ENCODE measurements around the gene UBQLN3. TPM values are rescaled to one million over a fixed set of nuclear protein-coding genes. Genes with fewer than 3 reads are reported as not detected.
A peak's percentile ranks its signal among the peaks of the same experiment; 100 is the strongest.

UBQLN3 gene
- total RNA-seq, 2 donors from 2014 or later: 0.10 to 0.25 TPM

DNA sequence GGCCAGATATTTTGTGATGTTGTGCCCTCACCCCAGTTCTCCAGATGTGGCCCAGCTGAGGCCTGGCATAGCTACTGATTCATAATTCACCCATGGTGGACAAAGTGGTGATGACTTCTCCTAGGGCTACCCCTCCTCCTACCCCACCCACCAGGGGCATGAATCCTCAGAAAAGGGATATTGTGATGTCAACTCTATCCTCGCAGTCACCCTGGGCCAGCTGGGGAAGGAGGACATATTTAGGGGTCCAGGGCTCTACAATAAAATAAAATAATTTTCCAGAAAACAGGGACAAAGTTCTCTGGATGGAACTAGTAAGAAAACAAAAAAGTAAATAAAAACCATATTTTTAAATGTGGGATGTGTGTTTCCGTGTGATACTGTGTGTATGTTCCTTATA is 6.8 kb upstream of the UBQLN3 start, which contains the start of gene UBQLNL:
UBQLNL (minus strand) TSS at position 101 of the 400 bp plus-strand sequence. CDS start 258 bp downstream, outside the sequence.
- Mint-ChIP-seq H3K36me3 (no peaks in the 10 kb centered on the region), H3K27ac (no peak within 1 kb of the TSS), H3K9me3 (no peaks in the 10 kb centered on the region)
- DNase-seq (ENCODE audit: low spot score in 2 of 2) (no peak), ATAC-seq (no peak)

GRCh38 chr11:5514841-5515240 is 5.1 kb upstream of the UBQLN3 start:
- Mint-ChIP-seq H3K27ac (no peak overlapping the region), H3K9me3 (no peaks in the 10 kb centered on the region), H3K36me3 (no peaks in the 10 kb centered on the region)
- ATAC-seq (no peak), DNase-seq (ENCODE audit: low spot score in 2 of 2) (no peak)

GRCh38 chr11:5508605-5509004 is 1.2 kb downstream of the UBQLN3 start:
- Mint-ChIP-seq H3K36me3 (no peaks in the 10 kb centered on the region), H3K9me3 (no peaks in the 10 kb centered on the region), H3K27ac (no peak overlapping the region)
- DNase-seq (ENCODE audit: low spot score in 2 of 2): no peak
- ATAC-seq: no peak

- DNase-seq (ENCODE audit: low spot score in 2 of 2): no peak
- Mint-ChIP-seq H3K9me3 (no peaks in the 10 kb centered on the region), H3K27ac (no peak overlapping the region), H3K36me3 (no peaks in the 10 kb centered on the region)
- ATAC-seq: no peak
Measured at GRCh38 chr11:5507933-5508305, 1.8 kb downstream of the UBQLN3 start.

- no peak overlapping the region for H3K27ac Mint-ChIP-seq
- no peaks in the 10 kb centered on the region for H3K36me3 Mint-ChIP-seq
- DNase-seq (ENCODE audit: low spot score in 2 of 2): no peak
- ATAC-seq: no peak
- no peaks in the 10 kb centered on the region for H3K9me3 Mint-ChIP-seq
Measured at GRCh38 chr11:5507177-5507932, 2.4 kb downstream of the UBQLN3 start.

DNA sequence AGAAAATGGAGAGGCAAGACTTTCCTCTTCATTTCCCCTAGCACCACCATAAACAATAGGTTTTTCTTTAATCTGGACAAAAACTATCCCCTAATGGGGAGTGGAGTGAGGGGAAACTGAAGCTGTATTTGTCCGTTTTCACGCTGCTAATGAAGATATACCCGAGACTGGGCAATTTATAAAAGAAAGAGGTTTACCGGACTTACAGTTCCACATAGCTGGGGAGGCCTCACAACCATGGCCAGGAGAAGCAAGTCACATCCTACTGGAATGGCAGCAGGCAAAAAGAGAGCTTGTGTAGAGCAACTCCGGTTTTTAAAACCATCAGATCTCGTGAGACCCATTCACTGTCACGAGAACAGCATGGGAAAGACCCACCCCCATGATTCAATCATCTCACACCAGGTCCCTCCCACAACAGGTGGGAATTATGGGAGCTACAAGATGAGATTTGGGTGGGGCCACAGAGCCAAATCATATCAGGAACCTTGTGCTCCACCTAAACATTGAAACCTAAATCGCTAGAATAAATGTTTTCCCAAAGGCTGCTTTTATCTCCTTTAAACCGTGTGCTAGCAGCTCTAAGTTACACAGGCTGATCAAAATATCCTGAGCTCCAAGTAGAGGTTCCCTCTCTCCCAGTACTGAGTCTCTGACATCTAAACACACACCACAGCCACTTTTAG is 4.3 kb downstream of the UBQLN3 start:
- ATAC-seq (no peak), DNase-seq (ENCODE audit: low spot score in 2 of 2) (no peak)
- Mint-ChIP-seq H3K36me3 (no peaks in the 10 kb centered on the region), H3K27ac (no peak overlapping the region), H3K9me3 (no peaks in the 10 kb centered on the region)

GRCh38 chr11:5504403-5504921 is 5.3 kb downstream of the UBQLN3 start:
- H3K9me3 Mint-ChIP-seq: no peaks in the 10 kb centered on the region
- no peak overlapping the region for H3K27ac Mint-ChIP-seq
- no peaks in the 10 kb centered on the region for H3K36me3 Mint-ChIP-seq
- DNase-seq (ENCODE audit: low spot score in 2 of 2) (no peak), ATAC-seq (no peak)

DNA sequence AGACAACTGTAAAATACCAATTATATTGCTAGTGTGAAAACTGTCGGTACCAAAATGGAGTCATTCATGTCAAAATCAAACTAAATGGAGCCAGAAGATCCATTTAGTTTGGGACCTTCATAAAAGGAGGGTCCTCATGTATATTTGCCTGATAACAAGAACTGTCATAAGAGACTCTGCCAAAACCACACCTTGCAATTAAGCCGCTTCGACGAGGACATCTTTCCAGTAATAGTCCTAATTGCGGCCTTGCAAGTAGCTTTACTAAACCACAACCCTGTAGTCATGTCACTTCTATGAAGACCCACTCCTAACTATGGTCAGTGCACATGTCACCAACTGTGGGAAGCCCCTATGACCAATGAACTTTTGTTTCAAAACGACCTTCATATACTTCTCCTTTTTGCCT is 9.4 kb downstream of the UBQLN3 start:
- H3K27ac Mint-ChIP-seq: no peak overlapping the region
- ATAC-seq (no peak), DNase-seq (ENCODE audit: low spot score in 2 of 2) (no peak)
- no peaks in the 10 kb centered on the region for H3K36me3 Mint-ChIP-seq
- H3K9me3 Mint-ChIP-seq: no peaks in the 10 kb centered on the region

- ATAC-seq: no peak
- H3K9me3 Mint-ChIP-seq: no peaks in the 10 kb centered on the region
- no peak overlapping the region for H3K27ac Mint-ChIP-seq
- no peaks in the 10 kb centered on the region for H3K36me3 Mint-ChIP-seq
- no peak for DNase-seq (ENCODE audit: low spot score in 2 of 2)
Measured at GRCh38 chr11:5499671-5500070, 10.1 kb downstream of the UBQLN3 start.

DNA sequence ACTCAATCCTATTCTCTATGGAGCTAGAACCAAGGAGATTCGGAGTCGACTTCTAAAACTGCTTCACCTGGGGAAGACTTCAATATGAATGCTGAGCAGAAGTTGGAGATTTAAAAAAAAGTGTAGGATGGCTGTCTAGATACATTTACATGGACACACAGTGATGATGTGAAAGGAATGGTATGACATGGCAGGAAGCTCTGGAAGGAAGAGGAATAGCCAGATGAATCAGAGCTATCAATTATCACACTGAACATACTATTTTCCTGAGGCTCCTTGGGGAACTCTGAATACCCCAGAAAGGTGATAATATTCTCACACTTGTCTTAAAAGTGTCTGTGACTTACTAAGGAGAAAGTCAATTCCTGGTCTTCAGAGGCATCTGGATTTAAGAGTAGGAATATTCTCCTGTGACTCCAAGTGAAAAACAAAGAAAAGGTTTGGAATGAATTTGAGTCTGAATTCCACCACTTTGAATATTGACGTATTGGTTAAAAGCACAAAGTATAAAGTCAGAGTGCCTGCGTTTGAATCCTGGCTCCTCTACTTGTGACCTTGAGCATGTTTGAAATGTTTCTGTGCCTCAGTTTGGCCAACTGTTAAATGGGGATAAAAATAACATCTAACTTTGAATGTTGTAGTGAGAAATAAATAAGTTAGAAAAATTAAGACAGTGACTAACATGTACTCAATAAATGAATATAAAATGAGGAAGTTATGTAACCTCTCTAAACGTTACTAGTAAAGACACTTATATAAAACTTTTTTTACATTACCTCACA is 20.0 kb downstream of the UBQLN3 start:
- no peak overlapping the region for H3K27ac Mint-ChIP-seq
- H3K36me3 Mint-ChIP-seq: no peaks in the 10 kb centered on the region
- no peaks in the 10 kb centered on the region for H3K9me3 Mint-ChIP-seq
- ATAC-seq (no peak), DNase-seq (ENCODE audit: low spot score in 2 of 2) (no peak)

- no peaks in the 10 kb centered on the region for H3K9me3 Mint-ChIP-seq
- H3K27ac Mint-ChIP-seq: no peak overlapping the region
- H3K36me3 Mint-ChIP-seq: no peaks in the 10 kb centered on the region
- no peak for DNase-seq (ENCODE audit: low spot score in 2 of 2)
- ATAC-seq: no peak
Measured at GRCh38 chr11:5488798-5489399, 20.9 kb downstream of the UBQLN3 start.

GRCh38 chr11:5488385-5488784 is 21.4 kb downstream of the UBQLN3 start, which contains the start of gene OR52D1:
Gene OR52D1, plus strand, starts transcription at chr11:5488685. Its CDS starts 22 bp downstream, at chr11:5488707.
- Mint-ChIP-seq H3K9me3 (no peaks in the 10 kb centered on the region), H3K36me3 (no peaks in the 10 kb centered on the region), H3K27ac (no peak within 1 kb of the TSS)
- no peak for DNase-seq (ENCODE audit: low spot score in 2 of 2)
- ATAC-seq: no peak

DNA sequence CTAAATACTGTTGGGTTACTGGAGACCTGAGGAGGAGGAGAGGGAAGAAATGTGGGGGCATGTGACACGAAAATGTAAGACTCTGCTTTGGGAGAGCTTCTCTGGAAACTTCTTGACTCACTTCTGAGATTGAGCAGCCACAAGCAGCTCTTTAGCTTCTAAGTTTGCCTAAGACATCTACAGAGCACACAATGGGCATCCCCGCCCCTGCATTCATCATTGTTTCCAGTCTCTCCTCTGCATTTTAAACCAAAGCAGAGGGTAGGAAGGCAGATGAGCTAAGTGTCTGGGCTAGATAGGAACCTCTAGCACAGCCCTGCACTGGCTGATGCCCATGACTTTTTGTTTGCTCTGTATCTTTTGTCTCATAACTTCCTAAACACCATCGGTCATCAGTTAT is 23.3 kb downstream of the UBQLN3 start:
- Mint-ChIP-seq H3K9me3 (no peaks in the 10 kb centered on the region), H3K27ac (no peak overlapping the region), H3K36me3 (no peaks in the 10 kb centered on the region)
- DNase-seq (ENCODE audit: low spot score in 2 of 2) (no peak), ATAC-seq (peak; percentile 31 to 76)

GRCh38 chr11:5486003-5486402 is 23.8 kb downstream of the UBQLN3 start:
- Mint-ChIP-seq H3K27ac (no peak overlapping the region), H3K36me3 (no peaks in the 10 kb centered on the region), H3K9me3 (no peaks in the 10 kb centered on the region)
- no peak for DNase-seq (ENCODE audit: low spot score in 2 of 2)
- ATAC-seq: no peak

DNA sequence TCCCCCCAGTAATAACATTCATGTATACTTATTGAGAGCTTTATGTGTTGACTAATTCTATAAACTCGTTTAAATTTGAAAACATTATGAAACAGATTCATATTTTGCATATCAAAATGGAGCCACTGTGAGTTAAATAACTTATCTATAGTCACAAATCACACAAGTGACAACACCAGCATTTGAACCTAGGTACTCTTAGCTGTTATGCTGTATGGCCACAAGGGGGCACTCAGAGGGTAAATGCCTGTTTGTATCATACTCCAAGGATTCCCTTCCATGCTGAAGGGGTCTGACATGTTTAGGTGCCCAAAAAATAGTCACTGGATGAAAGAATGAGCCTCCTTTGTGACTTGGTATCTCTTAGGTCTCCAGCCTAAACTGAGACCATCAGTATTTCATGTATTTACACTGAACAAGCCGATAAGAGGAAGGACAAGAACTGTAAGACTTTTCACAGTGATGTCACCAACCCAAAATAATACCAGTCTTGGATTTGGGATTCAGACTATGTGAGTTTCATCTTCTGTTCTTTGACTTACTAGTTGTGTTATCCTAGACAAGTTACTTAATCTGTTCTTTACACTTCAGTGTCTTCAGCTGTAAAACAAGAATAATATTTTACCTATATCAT is 33.5 kb downstream of the UBQLN3 start:
- ATAC-seq (peak; percentile 58 to 62), DNase-seq (ENCODE audit: low spot score in 2 of 2) (peak in 1 of 2 donors; percentile 38)
- Mint-ChIP-seq H3K27ac (no peak overlapping the region), H3K9me3 (no peaks in the 10 kb centered on the region), H3K36me3 (no peaks in the 10 kb centered on the region)

- Mint-ChIP-seq H3K9me3 (no peaks in the 10 kb centered on the region), H3K36me3 (no peaks in the 10 kb centered on the region), H3K27ac (no peak overlapping the region)
- no peak for ATAC-seq
- no peak for DNase-seq (ENCODE audit: low spot score in 2 of 2)
Measured at GRCh38 chr11:5473921-5474320, 35.8 kb downstream of the UBQLN3 start.
